Left lung (tissue), 10 donors: ENCODE data around the gene OPN5. TPM values are rescaled to one million over a fixed set of nuclear protein-coding genes. Genes with fewer than 3 reads are reported as not detected.

Experiments
- ATAC-seq: fragments of 200-7000 bp; cut with Tn5 transposase; one replicate; pipeline ENCODE4 v1.9.1; 2020; ENCODE audit warnings: moderate library complexity
- DNase-seq, 4 donors: peaks; one replicate each; pipeline ENCODE4 v3.0.0-alpha.2; 2013 to 2020
- H3K27ac ChIP-seq, 2 donors: fragments of 200-600 bp; sonication (generic) in 1 of 2; one replicate each; pipeline versions ENCODE4 v1.5.0 to v1.8.0; 2020 to 2021
- H3K27me3 ChIP-seq, 2 donors: fragments of 200-600 bp; sonication (generic) in 1 of 2; one replicate each; pipeline versions ENCODE4 v1.5.0 to v1.8.0; 2020 to 2021
- H3K36me3 ChIP-seq, 2 donors: fragments of 200-600 bp; sonication (generic) in 1 of 2; one replicate each; pipeline versions ENCODE4 v1.5.0 to v1.8.0; 2020 to 2021
- H3K4me1 ChIP-seq, 2 donors: fragments of 200-600 bp; one replicate each; pipeline ENCODE4 v1.8.0; 2021
- H3K4me3 ChIP-seq, 2 donors: fragments of 200-600 bp; sonication (generic) in 1 of 2; one replicate each; pipeline versions ENCODE4 v1.5.0 to v1.8.0; 2020 to 2021; ENCODE audit warnings: mild to moderate bottlenecking in 1 of 2
- H3K9me3 ChIP-seq, 2 donors: fragments of 200-600 bp; sonication (generic) in 1 of 2; one replicate each; pipeline versions ENCODE4 v1.5.0 to v1.8.0; 2020 to 2021
- CTCF ChIP-seq, 2 donors: fragments of 200-600 bp; sonication (generic) in 1 of 2; IDR thresholded peaks; one replicate each; pipeline versions ENCODE4 v1.5.0 to v1.8.0; 2021; ENCODE audit warnings: antibody characterized with exemption in 2 of 2
- intact Hi-C, 2 donors: fragments of 100-400 bp; cut with DNase I; formaldehyde crosslinking; loops; one replicate each; pipeline versions ENCODE4 v1.11.2 to v1.14.2; 2022
- polyA plus RNA-seq, 6 donors: library from polyadenylated mRNA; unstranded; fragments of 120-200 nt; gene quantifications; one replicate each; pipeline ENCODE4 v1.2.1, GENCODE V29; 2013; ENCODE audit not compliant: insufficient read length in 6 of 6
- total RNA-seq, 2 donors: library from RNA; stranded (reverse); fragmentation: NEBNext Ultra II Directional; extraction: Animal tissue kit (Norgen Biotek cat#: 25700); gene quantifications; one replicate each; pipeline ENCODE4 v1.2.1, GENCODE V29; 2021
- donor health status: DM: no; HTN: yes; CAD: no.
- donor health status: DM: no; HTN: no; CAD: no.

The OPN5 gene
- total and polyA plus RNA-seq, 8 donors = 0.06 TPM; not detected in 5

GRCh38 chr6:47819461-47819860 lies 37.6 kb downstream of the OPN5 start:
- TF ChIP-seq CTCF (IDR thresholded peaks at IDR 0.05) = no peak
- intact Hi-C loops = no loop called here
- DNase-seq (no peak), ATAC-seq (no peak)
- no peak overlapping the region for H3K27ac ChIP-seq
- no peaks in the 10 kb centered on the region for H3K27me3 ChIP-seq
- H3K9me3 ChIP-seq = no peaks in the 10 kb centered on the region
- H3K4me1 ChIP-seq = no peaks in the 10 kb centered on the region
- H3K4me3 ChIP-seq = no peak overlapping the region
- H3K36me3 ChIP-seq = no peaks in the 10 kb centered on the region

GRCh38 chr6:47822856-47823554 lies 41.2 kb downstream of the OPN5 start:
- no peak for DNase-seq
- intact Hi-C loops = no loop called here
- ATAC-seq = no peak
- H3K9me3 ChIP-seq = no peaks in the 10 kb centered on the region
- no peaks in the 10 kb centered on the region for H3K27me3 ChIP-seq
- no peak overlapping the region for H3K27ac ChIP-seq
- no peak for TF ChIP-seq CTCF (IDR thresholded peaks at IDR 0.05)
- no peaks in the 10 kb centered on the region for H3K36me3 ChIP-seq
- H3K4me1 ChIP-seq = no peaks in the 10 kb centered on the region
- H3K4me3 ChIP-seq = no peak overlapping the region

- intact Hi-C loops = no loop called here
- DNase-seq (no peak), ATAC-seq (peak; percentile 33)
- no peak for TF ChIP-seq CTCF (IDR thresholded peaks at IDR 0.05)
- H3K27me3 ChIP-seq = no peaks in the 10 kb centered on the region
- H3K27ac ChIP-seq = no peak overlapping the region
- no peaks in the 10 kb centered on the region for H3K4me1 ChIP-seq
- no peak overlapping the region for H3K4me3 ChIP-seq
- H3K36me3 ChIP-seq = no peaks in the 10 kb centered on the region
- H3K9me3 ChIP-seq = no peaks in the 10 kb centered on the region
Measured at GRCh38 chr6:47832386-47833100, 50.7 kb downstream of the OPN5 start.

GRCh38 chr6:47834196-47834595 lies 52.4 kb downstream of the OPN5 start:
- no peaks in the 10 kb centered on the region for H3K9me3 ChIP-seq
- no peaks in the 10 kb centered on the region for H3K4me1 ChIP-seq
- ATAC-seq = no peak
- DNase-seq = no peak
- no peaks in the 10 kb centered on the region for H3K27me3 ChIP-seq
- no peak overlapping the region for H3K4me3 ChIP-seq
- H3K36me3 ChIP-seq = no peaks in the 10 kb centered on the region
- intact Hi-C loops = no loop called here
- H3K27ac ChIP-seq = no peak overlapping the region
- TF ChIP-seq CTCF (IDR thresholded peaks at IDR 0.05) = no peak

- Histone ChIP-seq H3K27ac (no peak overlapping the region), H3K4me1 (no peaks in the 10 kb centered on the region), H3K36me3 (no peaks in the 10 kb centered on the region), H3K27me3 (no peaks in the 10 kb centered on the region), H3K9me3 (no peaks in the 10 kb centered on the region), H3K4me3 (no peak overlapping the region)
- no peak for TF ChIP-seq CTCF (IDR thresholded peaks at IDR 0.05)
- ATAC-seq (no peak), DNase-seq (no peak)
- intact Hi-C loops = no loop called here
Measured at GRCh38 chr6:47836046-47836445, 54.2 kb downstream of the OPN5 start.
